ENCODE data around the gene HSD17B12.

DNA sequence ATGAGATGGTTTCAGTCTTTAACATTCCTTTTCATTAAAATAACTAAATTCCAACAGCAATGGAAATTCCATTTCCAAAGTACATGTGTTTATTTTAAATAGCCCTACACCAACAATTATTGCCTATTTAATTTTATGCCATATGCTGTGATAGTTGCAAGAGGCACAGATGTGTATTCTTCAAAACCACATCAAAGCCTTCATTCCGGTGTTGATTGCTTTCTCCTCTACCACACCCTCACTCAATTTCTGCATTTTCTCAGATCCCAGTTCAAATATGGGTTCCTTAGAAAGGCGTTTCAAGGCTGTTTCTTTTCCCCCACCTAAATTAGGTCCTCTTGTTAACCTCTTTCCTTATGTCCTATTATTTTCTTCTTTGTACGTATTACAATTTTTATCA lies 6.0 kb upstream of the HSD17B12 start:
- TF ChIP-seq, protein P1, sequence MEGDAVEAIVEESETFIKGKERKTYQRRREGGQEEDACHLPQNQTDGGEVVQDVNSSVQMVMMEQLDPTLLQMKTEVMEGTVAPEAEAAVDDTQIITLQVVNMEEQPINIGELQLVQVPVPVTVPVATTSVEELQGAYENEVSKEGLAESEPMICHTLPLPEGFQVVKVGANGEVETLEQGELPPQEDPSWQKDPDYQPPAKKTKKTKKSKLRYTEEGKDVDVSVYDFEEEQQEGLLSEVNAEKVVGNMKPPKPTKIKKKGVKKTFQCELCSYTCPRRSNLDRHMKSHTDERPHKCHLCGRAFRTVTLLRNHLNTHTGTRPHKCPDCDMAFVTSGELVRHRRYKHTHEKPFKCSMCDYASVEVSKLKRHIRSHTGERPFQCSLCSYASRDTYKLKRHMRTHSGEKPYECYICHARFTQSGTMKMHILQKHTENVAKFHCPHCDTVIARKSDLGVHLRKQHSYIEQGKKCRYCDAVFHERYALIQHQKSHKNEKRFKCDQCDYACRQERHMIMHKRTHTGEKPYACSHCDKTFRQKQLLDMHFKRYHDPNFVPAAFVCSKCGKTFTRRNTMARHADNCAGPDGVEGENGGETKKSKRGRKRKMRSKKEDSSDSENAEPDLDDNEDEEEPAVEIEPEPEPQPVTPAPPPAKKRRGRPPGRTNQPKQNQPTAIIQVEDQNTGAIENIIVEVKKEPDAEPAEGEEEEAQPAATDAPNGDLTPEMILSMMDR (IDR thresholded peaks at IDR 0.05; ENCODE audit: low read length) = no peak
- no peak for TF ChIP-seq EZH2 (IDR thresholded peaks at IDR 0.05; ENCODE audit: borderline replicate concordance, low read length)

Data from OCI-LY1 (cell line).